BLaER1 (cell line): ENCODE results near the gene FCRL3.
"Not testable (repeated sequence)": the region's sequence is repeated elsewhere in the genome, so short reads cannot be mapped to it uniquely, and the experiment has no call there.

Experiments
- H3K27ac ChIP-seq: shearing (Covaris generic); formaldehyde crosslinking; 2 replicates; pipeline ENCODE4 v1.8.1; 2022
- H3K27me3 ChIP-seq: shearing (Covaris generic); formaldehyde crosslinking; 2 replicates; pipeline ENCODE4 v1.8.1; 2022
- H3K36me3 ChIP-seq: shearing (Covaris generic); formaldehyde crosslinking; 2 replicates; pipeline ENCODE4 v1.8.1; 2022
- H3K4me1 ChIP-seq: shearing (Covaris generic); formaldehyde crosslinking; 2 replicates; pipeline ENCODE4 v1.8.1; 2022
- H3K4me2 ChIP-seq: shearing (Covaris generic); formaldehyde crosslinking; 2 replicates; pipeline ENCODE4 v1.8.1; 2022
- H3K4me3 ChIP-seq: shearing (Covaris generic); formaldehyde crosslinking; 2 replicates; pipeline ENCODE4 v1.8.1; 2022
- H3K9ac ChIP-seq: shearing (Covaris generic); formaldehyde crosslinking; 2 replicates; pipeline ENCODE4 v1.8.1; 2022
- H3K9me3 ChIP-seq: shearing (Covaris generic); formaldehyde crosslinking; 2 replicates; pipeline ENCODE4 v1.8.1; 2022
- H4K20me1 ChIP-seq: shearing (Covaris generic); formaldehyde crosslinking; 2 replicates; pipeline ENCODE4 v1.8.1; 2022
- Cebpa-rat ChIP-seq: shearing (Covaris generic); IDR thresholded peaks from 2 replicates; pipeline ENCODE4 v1.8.1; 2022

The FCRL3 gene

GRCh38 chr1:157700732-157701131 is at the start of gene FCRL3:
FCRL3 (minus strand) TSS chr1:157700769; CDS start chr1:157700489, 280 bp downstream.
- Histone ChIP-seq H3K36me3 (no peaks in the 10 kb centered on the region), H3K4me3 (no peak within 1 kb of the TSS), H3K27me3 (no peaks in the 10 kb centered on the region), H3K9ac (no peak within 1 kb of the TSS), H3K27ac (no peak within 1 kb of the TSS), H3K4me2 (no peak within 1 kb of the TSS), H3K4me1 (no peaks in the 10 kb centered on the region), H4K20me1 (no peaks in the 10 kb centered on the region), H3K9me3 (no peaks in the 10 kb centered on the region)
- no peak for TF ChIP-seq Cebpa-rat

- Histone ChIP-seq H3K27me3 (no peaks in the 10 kb centered on the region), H3K4me2 (no peak overlapping the region), H3K4me3 (no peak overlapping the region), H3K36me3 (no peaks in the 10 kb centered on the region), H3K9ac (no peak overlapping the region), H3K4me1 (no peaks in the 10 kb centered on the region), H3K9me3 (no peaks in the 10 kb centered on the region), H4K20me1 (no peaks in the 10 kb centered on the region), H3K27ac (no peak overlapping the region)
- TF ChIP-seq Cebpa-rat = no peak
Measured at GRCh38 chr1:157748262-157748817, 47.8 kb upstream of the FCRL3 start.

- H3K4me3 ChIP-seq = no peak overlapping the region
- no peaks in the 10 kb centered on the region for H3K9me3 ChIP-seq
- H3K4me2 ChIP-seq = no peak overlapping the region
- no peaks in the 10 kb centered on the region for H3K36me3 ChIP-seq
- H3K27ac ChIP-seq = no peak overlapping the region
- no peak for TF ChIP-seq Cebpa-rat
- no peaks in the 10 kb centered on the region for H3K27me3 ChIP-seq
- H3K4me1 ChIP-seq = no peaks in the 10 kb centered on the region
- no peaks in the 10 kb centered on the region for H4K20me1 ChIP-seq
- no peak overlapping the region for H3K9ac ChIP-seq
Measured at GRCh38 chr1:157739229-157739901, 38.8 kb upstream of the FCRL3 start.

GRCh38 chr1:157735991-157736390 is 35.4 kb upstream of the FCRL3 start:
- not testable (repeated sequence) for H3K36me3 ChIP-seq, H3K4me3 ChIP-seq, H3K4me2 ChIP-seq, H4K20me1 ChIP-seq, H3K27me3 ChIP-seq, H3K9ac ChIP-seq, H3K27ac ChIP-seq, H3K9me3 ChIP-seq, H3K4me1 ChIP-seq

GRCh38 chr1:157734321-157734720 is 33.8 kb upstream of the FCRL3 start:
- no peak overlapping the region for H3K9ac ChIP-seq
- H3K27me3 ChIP-seq = no peaks in the 10 kb centered on the region
- no peaks in the 10 kb centered on the region for H3K36me3 ChIP-seq
- peaks cover 9% of the 10 kb centered on the region for H3K9me3 ChIP-seq
- no peak overlapping the region for H3K4me2 ChIP-seq
- no peaks in the 10 kb centered on the region for H3K4me1 ChIP-seq
- H4K20me1 ChIP-seq = no peaks in the 10 kb centered on the region
- no peak overlapping the region for H3K4me3 ChIP-seq
- TF ChIP-seq Cebpa-rat = no peak
- no peak overlapping the region for H3K27ac ChIP-seq

GRCh38 chr1:157732755-157733154 is 32.2 kb upstream of the FCRL3 start:
- Histone ChIP-seq H3K4me1 (no peaks in the 10 kb centered on the region), H3K27ac (no peak overlapping the region), H4K20me1 (no peaks in the 10 kb centered on the region), H3K9ac (no peak overlapping the region), H3K27me3 (no peaks in the 10 kb centered on the region), H3K4me3 (no peak overlapping the region), H3K4me2 (no peak overlapping the region), H3K36me3 (no peaks in the 10 kb centered on the region), H3K9me3 (peaks cover 9% of the 10 kb centered on the region)
- no peak for TF ChIP-seq Cebpa-rat

- Histone ChIP-seq H3K4me2 (no peak overlapping the region), H3K9me3 (peaks cover 27% of the 10 kb centered on the region), H3K27me3 (no peaks in the 10 kb centered on the region), H3K27ac (no peak overlapping the region), H3K9ac (no peak overlapping the region), H4K20me1 (no peaks in the 10 kb centered on the region), H3K36me3 (no peaks in the 10 kb centered on the region), H3K4me1 (no peaks in the 10 kb centered on the region), H3K4me3 (no peak overlapping the region)
- TF ChIP-seq Cebpa-rat = no peak
Measured at GRCh38 chr1:157725221-157725577, 24.6 kb upstream of the FCRL3 start.

GRCh38 chr1:157724537-157725220 is 24.1 kb upstream of the FCRL3 start:
- Histone ChIP-seq H3K9ac (no peak overlapping the region), H3K27ac (no peak overlapping the region), H4K20me1 (no peaks in the 10 kb centered on the region), H3K27me3 (no peaks in the 10 kb centered on the region), H3K4me2 (no peak overlapping the region), H3K36me3 (no peaks in the 10 kb centered on the region), H3K4me3 (no peak overlapping the region), H3K9me3 (peaks cover 27% of the 10 kb centered on the region), H3K4me1 (no peaks in the 10 kb centered on the region)
- no peak for TF ChIP-seq Cebpa-rat

GRCh38 chr1:157723157-157723556 is 22.6 kb upstream of the FCRL3 start:
- no peak for TF ChIP-seq Cebpa-rat
- Histone ChIP-seq H3K27ac (no peak overlapping the region), H4K20me1 (no peaks in the 10 kb centered on the region), H3K27me3 (no peaks in the 10 kb centered on the region), H3K9ac (no peak overlapping the region), H3K4me1 (no peaks in the 10 kb centered on the region), H3K36me3 (no peaks in the 10 kb centered on the region), H3K9me3 (peaks cover 27% of the 10 kb centered on the region), H3K4me2 (no peak overlapping the region), H3K4me3 (no peak overlapping the region)

GRCh38 chr1:157721985-157722384 is 21.4 kb upstream of the FCRL3 start:
- H3K9me3 ChIP-seq = peaks cover 27% of the 10 kb centered on the region
- TF ChIP-seq Cebpa-rat = no peak
- H3K27me3 ChIP-seq = no peaks in the 10 kb centered on the region
- H3K4me2 ChIP-seq = no peak overlapping the region
- no peaks in the 10 kb centered on the region for H3K4me1 ChIP-seq
- H3K4me3 ChIP-seq = peak overlapping the region; percentile 36
- no peak overlapping the region for H3K9ac ChIP-seq
- H4K20me1 ChIP-seq = no peaks in the 10 kb centered on the region
- no peak overlapping the region for H3K27ac ChIP-seq
- H3K36me3 ChIP-seq = no peaks in the 10 kb centered on the region
